HEK293T (cell line): ENCODE data around the gene KLK6.
A peak's percentile ranks its signal among the peaks of the same experiment; 100 is the strongest.

Experiments used
- CTCF ChIA-PET: fragments of 350-600 bp; formaldehyde crosslinking; extraction: SDS; loops from one replicate; lab custom pipeline; 2021; ENCODE audit warnings: antibody characterized with exemption, inconsistent platforms; lab: Yijun Ruan, JAX
- POLR2A ChIA-PET: fragments of 350-600 bp; formaldehyde crosslinking; extraction: SDS; loops from one replicate; lab custom pipeline; 2020; ENCODE audit warnings: antibody characterized with exemption, inconsistent platforms; lab: Yijun Ruan, JAX
- DNase-seq: peaks from one replicate; pipeline ENCODE4 v3.0.0; 2012; ENCODE audit warnings: mixed read lengths; ENCODE audit errors: extremely low spot score
- ARNT ChIP-seq: fragments of 450-650 bp; IDR thresholded peaks from 2 replicates; pipeline ENCODE4 v1.6.1; 2017; ENCODE audit warnings: mild to moderate bottlenecking
- BHLHE40 ChIP-seq: fragments of 450-650 bp; IDR thresholded peaks from 2 replicates; pipeline ENCODE4 v1.6.1; 2016; ENCODE audit warnings: mild to moderate bottlenecking, moderate library complexity, borderline replicate concordance
- CTBP1 ChIP-seq: fragments of 450-650 bp; IDR thresholded peaks from 2 replicates; pipeline ENCODE4 v1.6.1; 2016; ENCODE audit warnings: borderline replicate concordance
- ELF4 ChIP-seq: fragments of 450-650 bp; IDR thresholded peaks from 2 replicates; pipeline ENCODE4 v1.6.1; 2017; ENCODE audit warnings: antibody characterized with exemption
- FOXA1 ChIP-seq: fragments of 450-650 bp; IDR thresholded peaks from 2 replicates; pipeline ENCODE4 v1.6.1; 2016; ENCODE audit warnings: mild to moderate bottlenecking
- FOXK2 ChIP-seq: fragments of 450-650 bp; IDR thresholded peaks from 2 replicates; pipeline ENCODE4 v1.6.1; 2016; ENCODE audit warnings: mild to moderate bottlenecking
- FOXM1 ChIP-seq: fragments of 450-650 bp; IDR thresholded peaks from 2 replicates; pipeline ENCODE4 v1.6.1; 2017; ENCODE audit warnings: mild to moderate bottlenecking, borderline replicate concordance
- HDGF ChIP-seq: fragments of 450-650 bp; IDR thresholded peaks from 2 replicates; pipeline ENCODE4 v1.6.1; 2017; ENCODE audit warnings: antibody characterized with exemption, borderline replicate concordance
- L3MBTL2 ChIP-seq: fragments of 450-650 bp; conservative IDR thresholded peaks from 2 replicates; pipeline ENCODE4 v1.6.1; 2016; ENCODE audit warnings: mild to moderate bottlenecking
- LEF1 ChIP-seq: fragments of 450-650 bp; IDR thresholded peaks from 2 replicates; pipeline ENCODE4 v1.6.1; 2017; ENCODE audit warnings: mild to moderate bottlenecking, borderline replicate concordance
- NFRKB ChIP-seq: fragments of 450-650 bp; IDR thresholded peaks from 2 replicates; pipeline ENCODE4 v1.6.1; 2016; ENCODE audit warnings: mild to moderate bottlenecking, moderate library complexity
- PKNOX1 ChIP-seq: fragments of 450-650 bp; IDR thresholded peaks from 2 replicates; pipeline ENCODE4 v1.6.1; 2016
- SP1 ChIP-seq: fragments of 450-650 bp; IDR thresholded peaks from 2 replicates; pipeline ENCODE4 v1.6.1; 2017
- SUZ12 ChIP-seq: fragments of 450-650 bp; IDR thresholded peaks from 2 replicates; pipeline ENCODE4 v1.6.1; 2016; ENCODE audit warnings: mild to moderate bottlenecking
- TARDBP ChIP-seq: fragments of 450-650 bp; IDR thresholded peaks from 2 replicates; pipeline ENCODE4 v1.6.1; 2016
- ZNF384 ChIP-seq: fragments of 450-650 bp; IDR thresholded peaks from 2 replicates; pipeline ENCODE4 v1.6.1; 2016

KLK6 gene

GRCh38 chr19:50912102-50912599 is 57.2 kb downstream of the KLK6 start:
- TF ChIP-seq HDGF (no peak), TARDBP (no peak), ELF4 (no peak), FOXM1 (no peak), ARNT (no peak), SP1 (no peak), FOXK2 (no peak), SUZ12 (no peak), BHLHE40 (no peak), L3MBTL2 (no peak), NFRKB (no peak), ZNF384 (no peak), PKNOX1 (no peak), FOXA1 (no peak), LEF1 (no peak)
- POLR2A ChIA-PET: no interaction called here
- DNase-seq: no peak
- CTCF ChIA-PET: interaction anchor here (1.4 kb wide), 1 partner anchor 10 kb away, joined by 5 read pairs; no protein-coding TSS in a partner anchor

GRCh38 chr19:50911206-50912101 is 57.9 kb downstream of the KLK6 start, which contains the start of gene KLK4:
TSS of gene KLK4 (minus strand) at chr19:50911395. CDS start at chr19:50910738, 657 bp downstream.
- TF ChIP-seq FOXA1 (no peak), ARNT (no peak), ZNF384 (no peak), BHLHE40 (no peak), SP1 (no peak), CTBP1 (no peak)
- ChIA-PET CTCF (interaction anchor here (1.4 kb wide), 1 partner anchor 11 kb away, joined by 5 read pairs; no protein-coding TSS in a partner anchor), POLR2A (no interaction called here)
- no peak for DNase-seq

- CTCF ChIA-PET: no interaction called here
- DNase-seq: no peak
- TF ChIP-seq SUZ12: no peak
- TF ChIP-seq CTBP1: no peak
- TF ChIP-seq FOXM1: no peak
- TF ChIP-seq NFRKB: no peak
- TF ChIP-seq ELF4: no peak
- TF ChIP-seq BHLHE40: no peak
- no peak for TF ChIP-seq SP1
- no peak for TF ChIP-seq FOXA1
- TF ChIP-seq ARNT: no peak
- no peak for TF ChIP-seq L3MBTL2
- TF ChIP-seq ZNF384: no peak
- TF ChIP-seq HDGF: no peak
- POLR2A ChIA-PET: no interaction called here
Measured at GRCh38 chr19:50910722-50911121, 58.7 kb downstream of the KLK6 start.

- peak; percentile 98 for DNase-seq
- TF ChIP-seq LEF1 (no peak), PKNOX1 (no peak), SUZ12 (no peak), SP1 (no peak), BHLHE40 (no peak), ZNF384 (no peak), CTBP1 (no peak), ARNT (no peak), L3MBTL2 (no peak), FOXA1 (no peak), ELF4 (no peak), FOXK2 (no peak), FOXM1 (no peak), TARDBP (no peak), NFRKB (no peak), HDGF (no peak)
- POLR2A ChIA-PET: interaction anchor here (1.2 to 1.5 kb wide), 3 partner anchors 105 to 185 kb away, joined by 5 to 7 read pairs (median 6); no protein-coding TSS in a partner anchor
- CTCF ChIA-PET: no interaction called here
Measured at GRCh38 chr19:50909240-50910070, 59.9 kb downstream of the KLK6 start.
